RWPE1 (cell line): ENCODE data around the gene TPO.
"Not testable (repeated sequence)": the region's sequence is repeated elsewhere in the genome, so short reads cannot be mapped to it uniquely, and the experiment has no call there.

Source experiments
- CTCF ChIA-PET: fragments of 350-600 bp; sonication (Branson Sonifier 250); formaldehyde crosslinking; extraction: SDS; loops from one replicate; lab custom pipeline; 2021; lab: Yijun Ruan, JAX
- POLR2A ChIA-PET: fragments of 400-600 bp; formaldehyde crosslinking; extraction: SDS; loops from one replicate; lab custom pipeline; 2020; ENCODE audit warnings: antibody characterized with exemption; ENCODE audit not compliant: low non-redundant PET; lab: Yijun Ruan, JAX
- DNase-seq: peaks from one replicate; pipeline ENCODE4 v3.0.0; 2012; ENCODE audit warnings: low spot score
- H3K27ac ChIP-seq: fragments of 450-650 bp; 2 replicates; pipeline ENCODE4 v1.5.1; 2017
- CTCF ChIP-seq: fragments of 450-650 bp; conservative IDR thresholded peaks from 2 replicates; pipeline ENCODE4 v1.5.1; 2017; ENCODE audit warnings: low read depth, mild to moderate bottlenecking

The TPO gene

GRCh38 chr2:1577846-1578245 lies 164.6 kb downstream of the TPO start:
- no peak for DNase-seq
- TF ChIP-seq CTCF = no peak
- H3K27ac ChIP-seq = no peak overlapping the region
- ChIA-PET CTCF (no interaction called here), POLR2A (no interaction called here)

GRCh38 chr2:1581257-1581964 lies 168.1 kb downstream of the TPO start:
- DNase-seq, CTCF ChIA-PET, POLR2A ChIA-PET, H3K27ac ChIP-seq: not testable (repeated sequence)

GRCh38 chr2:1581965-1582625 lies 168.8 kb downstream of the TPO start:
- DNase-seq = no peak
- no peak overlapping the region for H3K27ac ChIP-seq
- ChIA-PET CTCF (no interaction called here), POLR2A (no interaction called here)
- TF ChIP-seq CTCF = no peak

GRCh38 chr2:1582891-1583341 lies 169.7 kb downstream of the TPO start:
- DNase-seq = no peak
- ChIA-PET POLR2A (no interaction called here), CTCF (interaction anchor here (0.6 kb wide), 1 partner anchor 1007 kb away, joined by 4 read pairs; no protein-coding TSS in a partner anchor)
- H3K27ac ChIP-seq = no peak overlapping the region
- TF ChIP-seq CTCF = no peak

- no peak overlapping the region for H3K27ac ChIP-seq
- CTCF ChIA-PET = no interaction called here
Measured at GRCh38 chr2:1584051-1584531, 170.8 kb downstream of the TPO start.

GRCh38 chr2:1584691-1585485 lies 171.6 kb downstream of the TPO start:
- ChIA-PET CTCF (no interaction called here), POLR2A (no interaction called here)
- no peak for DNase-seq
- no peak for TF ChIP-seq CTCF
- H3K27ac ChIP-seq = no peak overlapping the region

More at GRCh38 chr2:1584051-1584531, 170.8 kb downstream of the TPO start:
- POLR2A ChIA-PET = no interaction called here
- no peak for DNase-seq
- TF ChIP-seq CTCF = no peak
